ENCODE results near the gene SMURF1. TPM values are rescaled to one million over a fixed set of nuclear protein-coding genes. Genes with fewer than 3 reads are reported as not detected.

SMURF1 gene
- polyA plus RNA-seq, 1 donor from 2014 or later: 22.9 TPM

GRCh38 chr7:98978672-98979071, 165.2 kb downstream of the SMURF1 start:
- H3K4me2 ChIP-seq (ENCODE audit: low read length): no peak overlapping the region
- H3K9me2 ChIP-seq (ENCODE audit: insufficient read depth, low read length): no peaks in the 10 kb centered on the region
- H3K36me3 ChIP-seq (ENCODE audit: insufficient read depth, low read length): peaks cover 3% of the 10 kb centered on the region
- H3K9ac ChIP-seq (ENCODE audit: low read length): no peak overlapping the region
- no peaks in the 10 kb centered on the region for H3K9me3 ChIP-seq (ENCODE audit: low read length)
- no peak overlapping the region for H3K4me3 ChIP-seq (ENCODE audit: low read length)
- TF ChIP-seq RAD21 (conservative IDR thresholded peaks at IDR 0.05): no peak
- no peak for TF ChIP-seq REST (IDR thresholded peaks at IDR 0.05; ENCODE audit: borderline replicate concordance)
- no peak for TF ChIP-seq SMC3 (conservative IDR thresholded peaks at IDR 0.05; ENCODE audit: poor library complexity)
- no peak for TF ChIP-seq CTCF (IDR thresholded peaks at IDR 0.05; ENCODE audit: poor library complexity, severe bottlenecking)
- no peak for TF ChIP-seq POLR2AphosphoS5 (IDR thresholded peaks at IDR 0.05)
- TF ChIP-seq EZH2 (IDR thresholded peaks at IDR 0.05; ENCODE audit: borderline replicate concordance, insufficient read depth, low read length, poor library complexity, severe bottlenecking): no peak
- no peak for TF ChIP-seq EP300 (conservative IDR thresholded peaks at IDR 0.05; ENCODE audit: poor library complexity, severe bottlenecking)
- TF ChIP-seq MXI1 (conservative IDR thresholded peaks at IDR 0.05; ENCODE audit: poor library complexity, severe bottlenecking): no peak
- no peak for TF ChIP-seq TAF1 (IDR thresholded peaks at IDR 0.05; ENCODE audit: low read depth)
- no peaks in the 10 kb centered on the region for H3K79me2 ChIP-seq (replicated peaks; ENCODE audit: insufficient read depth, low read length)
- H3K27me3 ChIP-seq (ENCODE audit: insufficient read depth, low read depth, low read length): no peaks in the 10 kb centered on the region
- H3K27ac ChIP-seq (ENCODE audit: low read length): no peak overlapping the region
- H4K20me1 ChIP-seq (ENCODE audit: insufficient read depth): no peaks in the 10 kb centered on the region
- H2AFZ ChIP-seq (ENCODE audit: low read depth, low read length): no peak overlapping the region
- H3F3A ChIP-seq (ENCODE audit: insufficient read depth, low read length, poor library complexity, severe bottlenecking): no peaks in the 10 kb centered on the region

Other genes with a start within 250 kb of the SMURF1 start
- gene KPNA7, start 64.0 kb upstream of the SMURF1 start, polyA plus RNA-seq: not detected in 2 replicates
- gene MYH16, start 128.7 kb upstream of the SMURF1 start, polyA plus RNA-seq: not detected in 2 replicates
- 137 and 154 TPM in 2 replicates for gene ARPC1A, start 181.8 kb upstream of the SMURF1 start, polyA plus RNA-seq
- gene ARPC1B, start 230.6 kb upstream of the SMURF1 start, polyA plus RNA-seq: 1.7 and 3.6 TPM in 2 replicates